GM12875 (cell line): ENCODE measurements around the gene RFT1.
A peak's percentile ranks its signal among the peaks of the same experiment; 100 is the strongest.

Experiments used
- H3K4me3 ChIP-seq: one replicate; pipeline ENCODE4 v1.5.1; 2011; ENCODE audit warnings: low read depth, low read length, control low read depth
- TF ChIP-seq, protein P1 (sequence below): IDR thresholded peaks from 2 replicates; pipeline ENCODE4 v1.5.1; 2011; ENCODE audit warnings: low read depth, mild to moderate bottlenecking, control low read depth, inconsistent platforms, low read length, moderate library complexity, borderline replicate concordance; ENCODE audit not compliant: insufficient read depth

RFT1 gene

DNA sequence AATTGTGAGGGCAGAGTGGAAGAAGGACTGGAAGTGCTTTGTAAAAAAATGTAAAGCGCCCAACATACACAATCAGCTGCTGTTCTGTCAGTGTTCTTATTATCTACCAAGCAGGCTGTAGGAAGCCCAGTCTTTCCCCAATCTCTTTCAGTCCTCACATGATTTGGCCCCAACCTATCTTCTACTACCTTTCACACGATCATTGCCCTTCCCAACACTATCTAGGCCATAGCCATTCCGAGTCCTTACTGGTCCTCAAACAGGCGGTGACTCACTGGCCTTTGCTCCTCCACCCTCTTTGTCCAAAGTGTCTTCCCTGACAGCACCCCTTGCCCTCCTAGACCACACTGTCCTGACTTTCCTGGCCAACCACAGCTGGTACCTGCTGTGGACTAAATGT lies 861 bp upstream of the RFT1 start:
- TF ChIP-seq, protein P1, sequence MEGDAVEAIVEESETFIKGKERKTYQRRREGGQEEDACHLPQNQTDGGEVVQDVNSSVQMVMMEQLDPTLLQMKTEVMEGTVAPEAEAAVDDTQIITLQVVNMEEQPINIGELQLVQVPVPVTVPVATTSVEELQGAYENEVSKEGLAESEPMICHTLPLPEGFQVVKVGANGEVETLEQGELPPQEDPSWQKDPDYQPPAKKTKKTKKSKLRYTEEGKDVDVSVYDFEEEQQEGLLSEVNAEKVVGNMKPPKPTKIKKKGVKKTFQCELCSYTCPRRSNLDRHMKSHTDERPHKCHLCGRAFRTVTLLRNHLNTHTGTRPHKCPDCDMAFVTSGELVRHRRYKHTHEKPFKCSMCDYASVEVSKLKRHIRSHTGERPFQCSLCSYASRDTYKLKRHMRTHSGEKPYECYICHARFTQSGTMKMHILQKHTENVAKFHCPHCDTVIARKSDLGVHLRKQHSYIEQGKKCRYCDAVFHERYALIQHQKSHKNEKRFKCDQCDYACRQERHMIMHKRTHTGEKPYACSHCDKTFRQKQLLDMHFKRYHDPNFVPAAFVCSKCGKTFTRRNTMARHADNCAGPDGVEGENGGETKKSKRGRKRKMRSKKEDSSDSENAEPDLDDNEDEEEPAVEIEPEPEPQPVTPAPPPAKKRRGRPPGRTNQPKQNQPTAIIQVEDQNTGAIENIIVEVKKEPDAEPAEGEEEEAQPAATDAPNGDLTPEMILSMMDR = no peak
- H3K4me3 ChIP-seq = peak overlapping the region; percentile 83

DNA sequence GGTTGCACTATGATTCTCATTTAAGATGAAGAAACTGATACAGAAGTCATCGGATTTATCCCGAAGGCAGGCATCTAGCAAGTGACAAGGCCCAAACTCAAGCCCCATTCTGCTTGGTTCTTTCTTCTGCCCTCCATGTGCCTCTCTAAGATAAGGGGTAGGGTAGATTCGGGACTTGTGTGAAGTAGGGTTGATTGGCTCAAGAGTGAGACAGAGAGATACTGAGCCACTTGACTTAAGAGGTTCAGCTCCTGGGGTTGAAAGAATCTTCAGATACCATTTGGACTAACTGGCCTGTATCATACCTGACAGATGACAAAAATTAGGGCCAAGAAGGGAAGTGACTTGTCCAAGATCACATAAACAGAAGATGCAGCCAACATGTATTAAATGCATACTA lies 891 bp downstream of the RFT1 start:
- peak overlapping the region; percentile 83 for H3K4me3 ChIP-seq
- TF ChIP-seq, protein P1 = no peak

DNA sequence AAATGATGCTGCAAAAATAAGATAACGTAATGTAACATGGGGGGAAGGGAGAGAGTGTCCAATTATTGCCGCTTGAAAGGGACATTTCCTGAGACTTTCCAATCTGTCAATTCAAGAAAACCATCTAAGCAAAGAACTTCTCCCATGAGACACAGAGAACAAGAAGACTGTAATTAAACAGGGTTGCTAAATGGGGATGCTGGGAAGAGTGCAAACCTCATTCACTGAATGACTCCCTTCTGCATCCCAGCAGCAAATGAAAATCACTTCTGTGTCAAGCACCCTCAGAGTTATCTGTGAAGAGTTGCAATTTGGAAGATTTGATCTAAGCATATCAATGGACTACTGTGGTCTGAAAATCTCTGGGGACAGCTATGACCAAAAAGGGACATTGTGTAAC lies 3.6 kb downstream of the RFT1 start:
- no peak overlapping the region for H3K4me3 ChIP-seq
- TF ChIP-seq, protein P1 = no peak

DNA sequence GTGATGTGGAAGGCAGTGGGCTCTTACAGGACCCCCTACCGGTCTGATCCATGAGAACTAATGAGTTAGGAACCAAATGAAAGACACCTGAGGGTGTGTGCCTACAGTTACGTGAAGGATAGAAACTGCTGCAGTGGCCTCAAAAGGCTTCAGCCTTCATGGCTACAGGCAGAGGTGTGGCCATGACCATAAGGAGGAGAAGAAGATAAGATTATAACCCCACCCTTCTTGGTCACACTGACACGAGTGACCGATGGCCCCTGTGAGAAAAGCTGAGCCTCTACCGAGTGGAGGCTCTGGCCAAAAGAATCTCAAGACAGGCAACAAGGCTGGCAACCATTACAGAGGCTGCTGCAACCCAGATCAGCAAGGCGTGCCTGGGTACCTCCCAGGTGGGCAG lies 6.3 kb downstream of the RFT1 start:
- TF ChIP-seq, protein P1 = no peak
- H3K4me3 ChIP-seq = no peak overlapping the region

DNA sequence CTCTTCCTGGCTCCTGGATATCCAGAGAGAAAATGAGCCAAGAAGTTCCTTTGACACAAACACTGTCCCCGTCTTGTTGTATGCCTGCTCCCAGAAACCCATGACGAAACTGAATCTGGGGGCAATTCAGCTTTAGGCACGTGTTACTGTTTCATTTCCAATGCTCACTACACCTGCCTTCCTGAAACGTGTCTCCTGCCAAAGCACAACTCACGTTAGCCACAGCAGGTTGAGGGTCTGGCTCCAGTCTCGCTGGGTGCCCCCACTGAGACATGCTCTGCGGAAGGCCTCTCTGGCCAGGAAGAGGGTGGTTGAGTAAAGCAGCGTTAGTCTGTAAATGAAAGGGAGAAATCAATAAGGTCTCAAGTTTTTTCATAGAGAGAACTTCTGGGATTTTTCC lies 6.7 kb downstream of the RFT1 start:
- TF ChIP-seq, protein P1 = no peak
- H3K4me3 ChIP-seq = no peak overlapping the region

DNA sequence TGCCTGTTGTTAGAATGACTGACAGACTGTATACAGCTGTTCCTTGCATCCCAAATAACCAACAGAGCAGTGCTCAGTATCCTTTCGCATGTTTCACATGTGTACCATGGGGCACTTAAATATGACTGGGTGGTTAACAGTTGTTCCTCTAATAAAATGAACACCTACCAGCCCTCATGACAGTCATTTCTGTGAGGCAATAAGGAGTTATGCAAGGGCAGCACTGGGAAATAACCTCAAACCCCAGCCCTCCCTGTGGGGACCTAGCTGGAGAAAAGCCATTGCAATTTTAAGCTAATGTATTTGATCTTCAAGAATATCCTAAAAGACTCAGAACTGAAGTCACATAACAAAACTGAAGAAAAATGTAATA lies 7.3 kb downstream of the RFT1 start:
- TF ChIP-seq, protein P1 = no peak

DNA sequence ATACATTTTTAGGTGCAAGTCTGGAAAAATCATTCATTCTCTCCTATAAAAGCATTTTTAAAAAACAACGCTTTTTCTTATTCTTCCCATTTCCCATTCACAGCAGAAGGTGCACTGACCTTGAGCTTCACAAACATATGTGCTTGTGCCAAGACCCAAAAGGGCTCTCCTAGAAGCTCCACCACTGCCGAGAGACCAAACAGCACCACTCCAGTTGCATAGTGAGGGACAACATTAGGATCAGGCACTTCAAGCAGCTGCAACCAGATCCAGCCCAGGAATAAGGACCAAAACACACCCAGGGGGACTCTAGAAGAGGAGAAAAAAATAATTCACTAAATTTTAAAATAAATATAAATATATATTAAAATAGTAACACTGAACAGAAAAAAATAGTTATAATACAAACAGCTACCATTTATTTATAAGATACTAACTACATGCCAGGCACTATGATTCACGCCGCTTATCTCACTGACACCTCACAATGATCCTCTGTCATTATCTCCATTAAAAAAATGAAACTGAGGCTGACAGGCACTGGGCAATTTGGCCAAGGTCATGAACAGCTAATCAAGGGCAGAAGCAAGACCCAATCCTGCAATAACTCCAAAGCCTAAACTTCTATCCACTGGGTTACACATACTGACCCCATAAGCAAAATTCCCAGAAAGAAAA lies 7.8 kb downstream of the RFT1 start:
- no peak overlapping the region for H3K4me3 ChIP-seq
- TF ChIP-seq, protein P1 = no peak

More for the DNA sequence above, 7.3 kb downstream of the RFT1 start:
- no peak overlapping the region for H3K4me3 ChIP-seq
